ENCODE measurements around the gene TEAD3.
A peak's percentile ranks its signal among the peaks of the same experiment; 100 is the strongest.
"Not testable (repeated sequence)": the region's sequence is repeated elsewhere in the genome, so short reads cannot be mapped to it uniquely, and the experiment has no call there.

Gene TEAD3

DNA sequence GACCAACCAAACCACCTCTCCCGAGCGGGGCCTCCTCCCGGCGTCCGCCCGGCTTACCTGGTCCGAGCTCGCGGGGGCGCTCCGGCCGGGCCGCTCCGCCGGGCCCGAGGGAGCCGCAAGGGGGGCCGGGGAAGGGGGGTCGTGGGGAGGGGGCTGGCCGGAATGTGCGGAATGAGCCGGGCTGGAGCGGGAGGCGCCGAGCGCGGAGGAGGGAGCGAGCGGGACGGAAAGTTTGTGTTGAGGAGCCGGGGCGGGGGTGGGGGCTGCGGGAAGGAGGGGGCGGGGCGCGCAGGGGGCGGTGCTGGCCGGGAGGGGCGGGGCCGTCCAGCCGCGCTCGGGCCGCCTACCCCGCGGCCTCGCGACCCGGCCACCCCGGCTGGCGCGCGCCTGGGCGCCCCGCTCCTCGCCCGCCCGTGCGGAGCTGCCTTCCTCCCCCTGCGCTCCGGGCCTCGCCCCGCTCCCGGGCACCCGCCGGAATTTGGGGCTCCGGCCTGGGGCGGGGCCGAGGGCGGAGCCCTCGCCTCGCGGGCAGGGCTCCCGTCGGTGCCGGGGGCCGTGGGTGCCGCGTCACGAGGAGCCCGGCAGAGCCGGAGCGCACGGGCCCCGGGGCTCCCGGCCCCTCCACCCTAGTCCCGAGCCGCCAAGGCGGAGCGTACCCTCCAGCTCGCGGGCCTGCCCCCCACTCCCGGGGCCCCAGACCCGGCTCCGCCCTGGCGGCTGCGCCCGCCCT, at the start of gene TEAD3:
TSS of gene TEAD3 (minus strand) at position 239 of the 730 bp plus-strand sequence.
- peak; percentile 87 for DNase-seq (ENCODE audit: low spot score)

DNA sequence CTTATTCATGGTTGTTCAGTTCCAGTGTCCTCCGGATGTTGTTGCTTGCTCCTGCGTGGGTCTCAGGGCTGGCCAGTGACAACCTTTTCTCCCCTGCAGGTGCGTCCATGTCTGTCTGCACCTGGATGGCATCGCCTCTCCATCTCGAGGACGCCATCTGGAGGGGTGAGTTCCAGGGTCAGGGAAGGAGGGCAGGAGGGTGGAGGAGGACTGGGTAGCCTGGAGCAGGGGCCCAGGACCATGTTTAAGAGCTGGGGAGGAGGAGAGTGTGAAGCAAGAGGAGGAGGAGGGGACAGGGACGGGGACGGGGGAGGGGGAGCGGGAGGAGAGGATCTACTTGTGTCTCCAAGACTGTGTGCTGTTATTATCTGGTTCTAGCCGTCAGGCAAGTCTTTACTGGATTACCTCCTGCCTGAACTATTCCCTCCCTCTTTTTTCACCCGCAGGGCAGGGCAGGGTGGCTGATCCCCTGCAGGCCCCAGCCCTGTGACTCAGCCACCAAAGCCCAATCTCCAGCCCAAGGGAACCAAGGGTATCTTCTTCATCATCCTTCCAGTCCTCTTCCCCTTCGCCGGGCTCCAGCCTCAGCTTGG, 48.0 kb upstream of the TEAD3 start:
- no peak for DNase-seq (ENCODE audit: low spot score)

DNA sequence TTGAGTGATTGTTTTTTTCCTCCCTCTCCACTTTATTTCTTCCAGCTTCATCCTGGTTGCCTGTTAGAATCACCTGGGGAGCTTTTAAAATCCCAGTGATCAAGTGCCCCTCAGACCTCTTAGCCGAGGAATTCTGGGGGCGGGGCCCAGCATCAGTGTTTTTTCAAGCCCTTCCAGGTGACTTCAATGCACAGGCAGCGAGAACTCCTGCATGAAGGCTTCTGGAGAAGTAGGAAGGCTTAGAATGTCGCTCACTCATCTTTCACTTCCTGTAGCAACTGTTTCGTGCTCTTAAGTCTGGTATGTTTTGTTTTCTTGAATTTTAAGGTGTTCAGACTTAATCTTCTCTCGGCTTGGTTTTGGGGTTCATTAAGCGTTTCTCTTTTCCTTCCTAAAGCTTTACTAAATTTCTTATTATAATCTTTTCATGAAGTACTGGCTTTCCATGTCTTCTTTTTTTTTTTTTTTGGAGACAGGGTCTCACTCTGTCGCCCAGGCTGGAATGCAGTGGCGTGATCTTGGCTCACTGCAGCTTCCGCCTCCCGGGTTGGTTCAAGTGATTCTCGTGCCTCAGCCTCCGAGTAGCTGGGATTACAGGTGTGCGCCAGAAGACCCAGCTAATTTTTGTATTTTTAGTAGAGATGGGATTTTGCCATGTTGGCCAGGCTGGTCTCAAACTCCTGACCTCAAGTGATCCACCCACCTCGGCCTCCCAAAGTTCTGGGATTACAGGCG, 46.7 kb upstream of the TEAD3 start:
- DNase-seq (ENCODE audit: low spot score): no peak

DNA sequence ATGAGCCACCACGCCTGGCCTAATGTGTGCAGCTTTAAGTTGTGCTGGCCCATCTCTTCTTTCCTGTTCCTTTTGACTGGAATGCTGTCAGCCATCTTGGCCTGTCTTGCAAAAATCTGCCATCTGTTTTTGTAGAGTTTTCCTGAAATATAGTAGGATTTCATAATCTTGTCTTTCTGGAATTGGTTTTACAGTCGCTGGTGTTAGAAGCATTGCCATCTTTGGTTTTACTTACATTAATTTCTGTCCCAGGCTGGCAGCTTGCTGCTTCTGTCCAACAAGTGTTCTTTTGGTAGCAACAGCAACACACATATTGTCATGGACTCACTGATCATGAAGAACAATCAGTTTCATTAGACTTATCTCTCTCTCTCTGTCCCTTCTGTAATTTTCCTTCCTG, 45.0 kb upstream of the TEAD3 start:
- DNase-seq (ENCODE audit: low spot score): no peak

DNA sequence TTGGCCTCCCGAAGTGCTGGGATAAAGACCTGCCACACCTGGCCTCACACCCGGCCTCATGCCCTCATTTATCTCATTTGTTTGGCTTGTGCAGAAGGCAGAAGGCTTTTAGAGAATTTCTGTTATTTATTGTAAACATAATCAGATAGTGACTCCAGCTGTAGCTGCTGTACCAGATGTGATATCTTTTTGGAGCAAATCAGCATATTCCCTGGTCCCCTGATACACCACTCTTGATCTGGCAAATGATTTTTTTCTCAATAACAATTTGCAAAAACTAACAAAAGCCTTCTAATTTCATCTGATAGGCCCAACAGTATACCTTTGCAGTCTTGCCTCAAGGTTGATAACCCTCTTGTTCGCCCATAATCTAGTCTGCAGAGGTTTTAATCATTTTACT, 42.3 kb upstream of the TEAD3 start:
- DNase-seq (ENCODE audit: low spot score): no peak

DNA sequence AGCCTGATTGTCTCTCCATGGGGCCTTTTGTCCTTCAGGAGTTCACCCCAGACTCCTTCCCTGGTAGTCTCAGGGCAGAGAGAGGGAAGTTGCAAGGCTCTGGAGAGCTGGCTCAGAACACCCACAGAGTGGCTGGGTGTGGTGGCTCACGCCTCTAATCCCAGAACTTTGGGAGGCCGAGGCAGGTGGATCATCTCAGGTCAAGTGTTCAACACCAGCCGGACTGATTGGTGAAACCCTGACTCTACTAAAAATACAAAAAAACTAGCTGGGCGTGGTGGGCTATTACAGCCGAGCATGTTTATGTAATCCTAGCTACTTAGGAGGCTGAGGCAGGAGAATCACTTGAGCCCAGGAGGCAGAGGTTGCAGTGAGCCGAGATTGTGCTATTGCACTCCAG, 39.0 kb upstream of the TEAD3 start:
- not testable (repeated sequence) for DNase-seq (ENCODE audit: low spot score)

- peak; percentile 73 for DNase-seq (ENCODE audit: low spot score)
Measured at GRCh38 chr6:35534407-35535170, 37.7 kb upstream of the TEAD3 start.

DNA sequence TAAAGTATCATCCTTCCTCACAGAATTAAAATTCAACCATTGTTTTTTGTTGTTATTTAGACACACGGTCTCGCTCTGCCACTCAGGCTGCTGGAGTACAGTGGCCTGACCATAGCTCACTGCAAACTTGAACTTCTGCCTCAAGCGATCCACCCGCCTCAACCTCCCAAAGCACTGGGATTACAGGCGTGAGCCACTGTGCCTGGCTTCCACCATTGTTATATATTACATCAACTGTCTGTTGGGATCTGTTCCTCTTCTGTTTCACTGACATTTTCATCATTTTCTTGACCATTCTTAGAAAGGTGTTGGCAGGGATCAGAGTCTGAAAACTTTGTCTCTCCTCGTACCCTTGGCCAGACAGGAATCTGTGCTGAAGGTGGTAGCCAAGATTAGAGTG, 37.1 kb upstream of the TEAD3 start:
- no peak for DNase-seq (ENCODE audit: low spot score)

DNA sequence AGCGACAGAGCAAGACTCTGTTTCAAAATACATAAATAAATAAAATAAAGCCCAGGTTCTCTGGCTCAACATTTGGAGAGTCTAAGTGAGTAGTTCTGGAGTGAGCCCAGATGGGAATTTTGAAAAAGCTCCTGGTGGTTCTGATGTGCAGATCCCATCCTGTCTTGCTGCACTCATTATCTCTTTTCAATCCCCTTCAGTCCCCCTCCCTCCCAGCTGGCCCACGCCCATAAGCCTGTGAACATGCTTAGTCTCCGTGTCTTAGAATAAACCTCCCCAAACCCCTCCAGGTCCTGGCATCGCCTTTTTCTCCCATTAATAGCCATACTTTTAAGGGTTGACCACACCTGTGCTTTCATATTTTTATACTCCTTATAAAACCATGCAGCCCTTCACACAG, 35.2 kb upstream of the TEAD3 start:
- DNase-seq (ENCODE audit: low spot score): no peak

DNA sequence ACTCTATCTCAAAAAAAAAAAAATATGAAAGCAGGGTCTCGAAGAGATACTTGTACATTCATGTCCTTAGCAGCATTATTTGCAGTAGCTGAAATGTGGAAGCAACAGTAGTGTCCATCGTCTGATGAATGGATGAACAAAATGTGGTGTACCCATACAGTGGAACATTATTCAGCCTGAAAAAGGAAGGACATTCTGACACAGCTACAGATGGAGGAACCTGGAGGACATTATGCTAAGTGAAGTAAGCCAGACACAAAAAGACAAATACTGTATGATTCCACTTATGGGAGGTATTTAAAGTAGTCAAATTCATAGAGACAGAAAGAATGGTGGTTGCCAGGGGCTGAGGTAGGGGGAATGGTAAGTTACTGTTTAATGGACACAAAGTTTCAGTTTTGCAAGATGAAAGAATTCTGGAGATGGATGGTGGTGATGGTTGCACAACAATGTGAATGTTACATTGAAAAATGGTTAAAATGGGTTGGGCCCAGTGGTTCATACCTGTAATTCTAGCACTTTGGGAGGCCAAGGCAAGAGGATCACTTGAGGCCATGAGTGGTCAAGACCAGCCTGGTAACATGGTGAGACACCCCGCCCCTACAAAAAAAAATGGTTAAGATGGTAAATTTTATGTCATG, 27.6 kb upstream of the TEAD3 start:
- no peak for DNase-seq (ENCODE audit: low spot score)

DNA sequence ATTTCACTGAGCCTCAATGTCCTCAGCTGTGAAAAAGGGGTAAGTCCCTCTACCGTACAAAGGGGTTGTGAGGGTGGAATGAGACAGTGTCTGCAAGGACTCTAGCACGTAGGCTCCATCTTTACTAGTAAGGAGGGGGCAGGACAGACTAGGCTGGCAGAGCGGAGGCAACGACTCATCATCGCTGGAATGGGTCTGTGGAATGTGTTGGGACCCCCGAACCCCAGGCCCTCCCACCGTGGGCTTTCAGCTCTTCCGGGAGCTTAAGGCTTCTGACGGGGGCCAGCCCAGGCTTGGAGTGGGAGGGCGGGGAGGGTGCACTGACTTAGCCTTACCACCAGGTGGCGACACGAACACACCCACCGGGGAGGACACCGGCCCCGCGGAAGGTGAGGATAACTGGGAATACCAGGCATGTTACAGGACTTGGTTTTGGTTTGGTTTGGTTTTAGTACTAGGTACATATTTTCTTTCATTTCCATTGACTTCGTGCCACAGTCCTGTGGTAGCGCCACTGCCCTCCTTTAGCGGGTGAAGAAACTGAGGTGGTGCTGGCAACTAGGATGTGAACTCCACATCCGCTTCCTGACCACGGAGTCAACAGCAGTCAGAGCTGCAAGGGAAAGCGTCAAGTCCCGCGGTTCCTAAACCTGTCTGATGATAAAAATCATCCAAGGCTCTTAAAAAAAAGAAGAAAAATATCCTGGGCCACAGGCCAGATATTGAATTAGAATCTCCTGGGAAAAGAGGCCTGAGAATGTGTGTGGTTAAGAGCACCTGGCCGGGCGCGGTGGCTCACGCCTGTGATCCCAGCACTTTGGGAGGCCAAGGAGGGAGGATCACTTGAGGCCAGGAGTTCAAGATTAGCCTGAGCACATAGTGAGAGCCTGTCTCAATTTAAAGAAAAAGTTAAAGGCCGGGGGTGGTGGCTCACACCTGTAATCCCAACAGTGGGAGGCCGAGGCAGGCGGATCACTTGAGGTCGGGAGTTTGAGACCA, 26.1 kb upstream of the TEAD3 start:
- DNase-seq (ENCODE audit: low spot score): peak; percentile 87

- no peak for DNase-seq (ENCODE audit: low spot score)
Measured at GRCh38 chr6:35522151-35522550, 25.3 kb upstream of the TEAD3 start.

DNA sequence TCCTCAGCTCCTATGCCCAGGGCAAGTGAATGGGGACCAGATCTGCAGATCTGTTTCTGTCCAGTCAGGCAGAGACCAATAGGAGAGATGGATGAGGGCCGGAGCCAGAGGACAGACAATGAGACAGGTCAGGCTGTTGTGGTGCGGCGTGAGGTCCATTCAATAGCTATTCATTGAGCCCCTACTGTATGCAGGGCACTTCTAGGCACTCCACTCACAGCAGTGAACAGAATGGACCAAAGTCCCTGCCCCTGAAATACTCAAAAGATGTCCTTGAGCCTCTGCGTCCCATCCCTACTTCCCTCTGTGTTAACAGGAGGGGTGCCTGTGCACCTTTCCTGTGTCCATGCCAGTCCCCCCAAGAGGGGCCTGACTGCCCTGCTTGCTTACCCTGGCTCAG, 24.4 kb upstream of the TEAD3 start:
- no peak for DNase-seq (ENCODE audit: low spot score)

DNA sequence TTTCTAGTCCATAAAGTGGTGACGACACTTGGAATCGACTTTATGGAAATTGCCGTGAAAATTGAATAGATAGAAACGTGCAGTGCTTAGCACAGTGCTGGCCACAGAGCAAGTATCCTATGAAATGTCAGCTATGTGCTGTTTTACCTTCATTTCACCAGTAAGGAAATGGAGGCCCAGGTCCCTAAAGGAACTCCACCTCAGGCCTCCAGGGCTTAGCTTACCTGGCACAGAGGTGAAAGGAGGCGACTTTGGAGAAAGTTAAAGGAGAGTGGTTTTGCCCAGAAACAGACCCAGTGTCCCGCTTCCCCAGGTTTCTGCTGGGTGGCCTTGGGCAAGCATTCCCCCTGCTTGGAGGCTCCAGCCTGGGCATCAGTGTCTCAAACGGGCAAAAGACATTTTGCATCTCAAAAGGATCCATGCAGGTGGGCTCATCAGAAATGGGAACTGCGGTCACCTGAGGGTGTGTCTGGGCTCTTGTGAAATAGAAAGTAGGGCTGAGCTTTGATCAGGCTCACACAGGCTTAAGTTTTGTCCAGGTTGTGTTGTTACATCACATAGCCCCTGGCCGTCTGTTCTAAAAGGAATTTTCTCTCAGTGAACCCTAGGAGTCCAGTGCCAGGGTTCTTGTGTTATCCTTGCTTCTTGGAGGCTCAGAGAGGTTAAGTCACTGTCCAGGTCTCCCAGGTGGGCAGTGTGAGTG, 22.6 kb upstream of the TEAD3 start:
- no peak for DNase-seq (ENCODE audit: low spot score)

DNA sequence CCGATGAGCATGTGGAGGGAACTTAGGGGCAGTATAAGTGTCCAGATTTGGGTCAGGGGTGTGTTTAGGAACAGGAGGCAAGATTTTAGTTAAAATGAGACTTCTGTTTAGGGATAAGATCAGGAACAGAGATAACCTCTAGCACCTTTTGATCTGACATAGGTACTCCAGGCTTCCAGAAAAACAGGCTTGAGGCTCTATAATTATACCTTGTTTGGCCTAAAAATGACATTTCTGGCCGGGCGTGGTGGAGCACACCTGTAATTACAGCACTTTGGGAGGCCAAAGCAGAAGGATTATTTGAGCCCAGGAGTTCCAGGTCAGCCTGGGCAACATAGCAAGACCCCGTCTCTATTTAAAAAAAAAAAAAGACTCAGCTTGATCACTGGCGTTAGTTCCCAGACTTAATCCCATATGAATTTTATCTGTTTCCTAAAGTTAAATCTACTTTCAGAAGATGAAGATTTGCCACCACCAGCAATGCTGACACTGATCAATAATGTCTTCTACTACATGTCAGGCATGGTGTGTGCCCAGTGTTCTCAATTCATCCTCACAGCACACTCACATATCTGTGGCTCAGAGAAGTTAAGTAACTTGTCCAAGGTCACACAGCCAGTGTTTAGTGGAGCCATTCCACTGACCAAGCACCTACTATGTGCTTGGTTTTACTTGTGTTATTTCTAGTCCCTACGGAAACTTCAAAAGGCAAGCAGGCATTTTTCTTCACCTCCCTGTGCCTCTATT, 21.9 kb upstream of the TEAD3 start:
- DNase-seq (ENCODE audit: low spot score): no peak

DNA sequence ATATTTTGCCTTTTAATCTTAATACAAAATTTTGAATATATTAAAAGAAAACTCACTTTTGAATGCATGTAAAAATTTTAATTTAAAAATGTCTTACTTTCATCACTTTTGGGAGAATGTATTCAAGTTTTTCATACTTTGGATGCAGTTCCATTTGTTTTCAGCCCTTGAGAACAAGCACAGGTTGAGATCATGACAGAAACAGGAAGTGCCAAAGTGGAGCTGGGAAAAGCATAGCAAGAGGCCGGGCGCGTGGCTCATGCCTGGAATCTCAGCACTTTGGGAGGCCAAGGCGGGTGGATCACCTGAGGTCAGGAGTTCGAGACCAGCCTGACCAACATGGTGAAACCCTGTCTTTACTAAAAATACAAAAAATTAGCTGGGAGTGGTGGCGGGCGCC, 21.1 kb upstream of the TEAD3 start:
- not testable (repeated sequence) for DNase-seq (ENCODE audit: low spot score)

- DNase-seq (ENCODE audit: low spot score): no peak
Measured at GRCh38 chr6:35516712-35517111, 19.8 kb upstream of the TEAD3 start.

- DNase-seq (ENCODE audit: low spot score): not testable (repeated sequence)
Measured at GRCh38 chr6:35515939-35516338, 19.1 kb upstream of the TEAD3 start.

DNA sequence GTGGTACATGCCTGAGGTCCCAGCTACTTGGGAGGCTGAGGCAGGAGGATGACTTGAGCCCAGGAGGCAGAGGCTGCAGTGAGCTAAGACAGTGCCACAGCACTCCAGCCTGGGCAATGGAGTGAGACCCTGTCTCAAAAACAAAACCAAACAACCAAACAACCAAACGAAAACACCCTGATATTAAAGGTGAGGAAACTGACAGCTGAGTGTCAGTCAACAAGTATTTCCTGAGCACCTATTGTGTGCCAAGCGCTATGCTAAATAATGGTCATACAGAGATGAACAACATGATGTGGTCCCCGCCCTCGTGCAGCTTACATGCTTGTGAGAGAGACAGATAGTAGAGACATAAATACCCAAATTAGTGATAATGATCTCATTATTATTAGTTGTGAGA, 17.7 kb upstream of the TEAD3 start:
- no peak for DNase-seq (ENCODE audit: low spot score)
